ENCODE measurements around the gene NDUFB7.
"Not testable (repeated sequence)": the region's sequence is repeated elsewhere in the genome, so short reads cannot be mapped to it uniquely, and the experiment has no call there.

NDUFB7 gene

GRCh38 chr19:14614099-14614412 lies 42.2 kb upstream of the NDUFB7 start:
- H3K36me3 ChIP-seq (ENCODE audit: control insufficient read depth in 1 of 2, insufficient read depth in 2 of 2, low read length in 2 of 2): no peaks in the 10 kb centered on the region
- no peak overlapping the region for H2BK12ac ChIP-seq (ENCODE audit: low read length)

GRCh38 chr19:14613399-14614098 lies 41.7 kb upstream of the NDUFB7 start:
- H3K79me2 ChIP-seq (ENCODE audit: control insufficient read depth, insufficient read depth, low read length, poor library complexity); H2AK5ac ChIP-seq (ENCODE audit: low read length); H3K27me3 ChIP-seq (ENCODE audit: insufficient read depth, low read length); H4K91ac ChIP-seq (ENCODE audit: low read depth, low read length); DNase-seq; H3K23ac ChIP-seq (ENCODE audit: low read length); H3K4ac ChIP-seq (ENCODE audit: low read depth, low read length); H3K4me2 ChIP-seq (ENCODE audit: low read length); H4K8ac ChIP-seq (ENCODE audit: low read depth, low read length); H2BK120ac ChIP-seq (ENCODE audit: insufficient read depth, low read length, poor library complexity); H3K36me3 ChIP-seq (ENCODE audit: control insufficient read depth in 1 of 2, insufficient read depth in 2 of 2, low read length in 2 of 2); H4K12ac ChIP-seq (ENCODE audit: low read depth, low read length); H2AFZ ChIP-seq (ENCODE audit: insufficient read depth, low read length, poor library complexity); H2BK5ac ChIP-seq (ENCODE audit: low read depth, low read length, poor library complexity); H3K14ac ChIP-seq (ENCODE audit: low read length); H3K79me1 ChIP-seq (ENCODE audit: low read length); H2BK12ac ChIP-seq (ENCODE audit: low read length); H3K27ac ChIP-seq (ENCODE audit: low read depth, low read length); H3K4me1 ChIP-seq (ENCODE audit: control insufficient read depth in 1 of 2, insufficient read depth in 2 of 2, low read length in 2 of 2); H3K4me3 ChIP-seq (ENCODE audit: low read depth, low read length); H3K18ac ChIP-seq (ENCODE audit: low read length): not testable (repeated sequence)
- peaks cover 27% of the 10 kb centered on the region for H3K9me3 ChIP-seq (ENCODE audit: insufficient read depth, low read depth, low read length)
- H3K9ac ChIP-seq (ENCODE audit: low read length): peak overlapping the region; percentile 61
- WGBS (ENCODE audit: extremely low coverage, insufficient coverage, insufficient read length): no CpG with 5 or more reads among the region's 14 CpGs

More at GRCh38 chr19:14614099-14614412, 42.2 kb upstream of the NDUFB7 start:
- peaks cover 26% of the 10 kb centered on the region for H3K9me3 ChIP-seq (ENCODE audit: insufficient read depth, low read depth, low read length)
- H2AFZ ChIP-seq (ENCODE audit: insufficient read depth, low read length, poor library complexity): no peak overlapping the region
- H2BK5ac ChIP-seq (ENCODE audit: low read depth, low read length, poor library complexity): no peak overlapping the region
- H4K12ac ChIP-seq (ENCODE audit: low read depth, low read length): no peak overlapping the region
- no peak overlapping the region for H3K14ac ChIP-seq (ENCODE audit: low read length)
- no peaks in the 10 kb centered on the region for H3K4me1 ChIP-seq (ENCODE audit: control insufficient read depth in 1 of 2, insufficient read depth in 2 of 2, low read length in 2 of 2)
- H3K18ac ChIP-seq (ENCODE audit: low read length): no peak overlapping the region
- WGBS (ENCODE audit: extremely low coverage, insufficient coverage, insufficient read length): no CpG with 5 or more reads among the region's 4 CpGs
- no peak overlapping the region for H2AK5ac ChIP-seq (ENCODE audit: low read length)
- peak overlapping the region; percentile 61 for H3K9ac ChIP-seq (ENCODE audit: low read length)
- H3K23ac ChIP-seq (ENCODE audit: low read length): no peak overlapping the region
- no peak overlapping the region for H2BK120ac ChIP-seq (ENCODE audit: insufficient read depth, low read length, poor library complexity)
- H3K4me3 ChIP-seq (ENCODE audit: low read depth, low read length): no peak overlapping the region
- peak; percentile 4 to 16 for DNase-seq
- H4K91ac ChIP-seq (ENCODE audit: low read depth, low read length): no peak overlapping the region
- no peaks in the 10 kb centered on the region for H3K27me3 ChIP-seq (ENCODE audit: insufficient read depth, low read length)
- no peak overlapping the region for H3K4ac ChIP-seq (ENCODE audit: low read depth, low read length)
- H3K79me2 ChIP-seq (ENCODE audit: control insufficient read depth, insufficient read depth, low read length, poor library complexity): no peaks in the 10 kb centered on the region
- no peak overlapping the region for H4K8ac ChIP-seq (ENCODE audit: low read depth, low read length)
- H3K27ac ChIP-seq (ENCODE audit: low read depth, low read length): no peak overlapping the region
- no peaks in the 10 kb centered on the region for H3K79me1 ChIP-seq (ENCODE audit: low read length)
- no peak overlapping the region for H3K4me2 ChIP-seq (ENCODE audit: low read length)

DNA sequence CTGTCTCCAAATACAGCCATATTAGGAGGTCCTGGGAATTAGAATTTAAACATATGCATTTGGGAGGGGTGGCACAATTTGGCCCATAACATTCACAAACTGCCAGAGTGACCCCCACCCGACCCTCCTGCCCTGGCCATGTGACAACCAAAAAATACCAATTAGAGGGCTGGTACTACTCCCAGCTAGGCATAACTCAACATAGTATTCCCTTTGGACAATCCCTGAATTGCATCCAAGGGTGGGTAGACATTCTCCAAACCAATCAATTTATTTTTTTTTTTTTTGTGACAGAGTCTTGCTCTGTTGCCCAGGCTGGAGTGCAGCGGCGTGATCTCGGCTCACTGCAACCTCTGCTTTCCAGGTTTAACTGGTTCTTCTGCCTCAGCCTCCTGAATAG lies 40.8 kb upstream of the NDUFB7 start:
- H3K23ac ChIP-seq (ENCODE audit: low read length): no peak overlapping the region
- no peak overlapping the region for H2BK12ac ChIP-seq (ENCODE audit: low read length)
- no peak overlapping the region for H4K12ac ChIP-seq (ENCODE audit: low read depth, low read length)

GRCh38 chr19:14612242-14612641 lies 40.4 kb upstream of the NDUFB7 start:
- H4K91ac ChIP-seq (ENCODE audit: low read depth, low read length); H3K36me3 ChIP-seq (ENCODE audit: control insufficient read depth in 1 of 2, insufficient read depth in 2 of 2, low read length in 2 of 2); H2BK120ac ChIP-seq (ENCODE audit: insufficient read depth, low read length, poor library complexity); H3K23ac ChIP-seq (ENCODE audit: low read length); H3K4me3 ChIP-seq (ENCODE audit: low read depth, low read length); H3K4me2 ChIP-seq (ENCODE audit: low read length); H2BK12ac ChIP-seq (ENCODE audit: low read length); H3K79me2 ChIP-seq (ENCODE audit: control insufficient read depth, insufficient read depth, low read length, poor library complexity); H4K8ac ChIP-seq (ENCODE audit: low read depth, low read length); H3K27ac ChIP-seq (ENCODE audit: low read depth, low read length); H3K18ac ChIP-seq (ENCODE audit: low read length); DNase-seq; H3K9ac ChIP-seq (ENCODE audit: low read length); H2BK5ac ChIP-seq (ENCODE audit: low read depth, low read length, poor library complexity); H3K14ac ChIP-seq (ENCODE audit: low read length); H3K4ac ChIP-seq (ENCODE audit: low read depth, low read length); H2AK5ac ChIP-seq (ENCODE audit: low read length); H3K4me1 ChIP-seq (ENCODE audit: control insufficient read depth in 1 of 2, insufficient read depth in 2 of 2, low read length in 2 of 2); H3K27me3 ChIP-seq (ENCODE audit: insufficient read depth, low read length); H4K12ac ChIP-seq (ENCODE audit: low read depth, low read length); H3K79me1 ChIP-seq (ENCODE audit: low read length); H2AFZ ChIP-seq (ENCODE audit: insufficient read depth, low read length, poor library complexity): not testable (repeated sequence)
- H3K9me3 ChIP-seq (ENCODE audit: insufficient read depth, low read depth, low read length): peaks cover 35% of the 10 kb centered on the region
- no CpG with 5 or more reads among the region's 5 CpGs for WGBS (ENCODE audit: extremely low coverage, insufficient coverage, insufficient read length)

More for the DNA sequence above, 40.8 kb upstream of the NDUFB7 start:
- no peak overlapping the region for H2AFZ ChIP-seq (ENCODE audit: insufficient read depth, low read length, poor library complexity)
- H3K9ac ChIP-seq (ENCODE audit: low read length): no peak overlapping the region
- no peak overlapping the region for H3K18ac ChIP-seq (ENCODE audit: low read length)
- no peaks in the 10 kb centered on the region for H3K79me2 ChIP-seq (ENCODE audit: control insufficient read depth, insufficient read depth, low read length, poor library complexity)
- H4K91ac ChIP-seq (ENCODE audit: low read depth, low read length): no peak overlapping the region
- H3K27ac ChIP-seq (ENCODE audit: low read depth, low read length): no peak overlapping the region
- DNase-seq: no peak
- no peaks in the 10 kb centered on the region for H3K79me1 ChIP-seq (ENCODE audit: low read length)
- H2BK5ac ChIP-seq (ENCODE audit: low read depth, low read length, poor library complexity): no peak overlapping the region
- H3K4me2 ChIP-seq (ENCODE audit: low read length): no peak overlapping the region
- H3K36me3 ChIP-seq (ENCODE audit: control insufficient read depth in 1 of 2, insufficient read depth in 2 of 2, low read length in 2 of 2): no peaks in the 10 kb centered on the region
- no peak overlapping the region for H2BK120ac ChIP-seq (ENCODE audit: insufficient read depth, low read length, poor library complexity)
- no peak overlapping the region for H2AK5ac ChIP-seq (ENCODE audit: low read length)
- no peaks in the 10 kb centered on the region for H3K4me1 ChIP-seq (ENCODE audit: control insufficient read depth in 1 of 2, insufficient read depth in 2 of 2, low read length in 2 of 2)
- H4K8ac ChIP-seq (ENCODE audit: low read depth, low read length): no peak overlapping the region
- H3K27me3 ChIP-seq (ENCODE audit: insufficient read depth, low read length): no peaks in the 10 kb centered on the region
- no peak overlapping the region for H3K14ac ChIP-seq (ENCODE audit: low read length)
- no peak overlapping the region for H3K4me3 ChIP-seq (ENCODE audit: low read depth, low read length)
- WGBS (ENCODE audit: extremely low coverage, insufficient coverage, insufficient read length): no CpG with 5 or more reads among the region's 4 CpGs
- H3K4ac ChIP-seq (ENCODE audit: low read depth, low read length): no peak overlapping the region
- peaks cover 33% of the 10 kb centered on the region for H3K9me3 ChIP-seq (ENCODE audit: insufficient read depth, low read depth, low read length)
